Adrenal gland (tissue), 12 donors: ENCODE results near the gene FBXW5. TPM values are rescaled to one million over a fixed set of nuclear protein-coding genes. Genes with fewer than 3 reads are reported as not detected.
A peak's percentile ranks its signal among the peaks of the same experiment; 100 is the strongest.

Source experiments
- DNase-seq, 7 donors: peaks; one replicate each; pipeline ENCODE4 v3.0.0-alpha.2; 2019 to 2020
- H3K27ac ChIP-seq, 5 donors: fragments of 200-600 bp; sonication (generic) in 4 of 5; 1 replicate in 3 of 5; 2 replicates in 2 of 5; pipeline versions ENCODE4 v1.5.1 to v1.8.0; 2016 to 2020; ENCODE audit warnings: mild to moderate bottlenecking in 1 of 5
- H3K27me3 ChIP-seq: fragments of 200-600 bp; 2 replicates; pipeline ENCODE4 v1.8.0; 2021
- H3K36me3 ChIP-seq, 2 donors: fragments of 200-600 bp; replicated peaks in 1 of 2; 1 replicate in 1 of 2; 2 replicates in 1 of 2; pipeline versions ENCODE4 v1.5.1 to v1.8.0; 2018 to 2022
- H3K4me1 ChIP-seq, 2 donors: fragments of 200-600 bp; replicated peaks in 1 of 2; 1 replicate in 1 of 2; 2 replicates in 1 of 2; pipeline versions ENCODE4 v1.5.1 to v1.8.0; 2018 to 2021
- H3K4me3 ChIP-seq, 4 donors: fragments of 200-600 bp; sonication (generic) in 3 of 4; one replicate each; pipeline ENCODE4 v1.5.1; 2016 to 2018
- H3K9me3 ChIP-seq, 3 donors: fragments of 200-600 bp; sonication (generic) in 1 of 3; replicated peaks in 1 of 3; 1 replicate in 2 of 3; 2 replicates in 1 of 3; pipeline versions ENCODE4 v1.5.1 to v1.8.0; 2016 to 2021
- POLR2A ChIP-seq, 2 donors: fragments of 450-650 bp; IDR thresholded peaks; one replicate each; pipeline ENCODE4 v1.6.1; 2017; ENCODE audit warnings: antibody characterized with exemption in 2 of 2, mild to moderate bottlenecking in 2 of 2, moderate library complexity in 1 of 2
- WGBS, 4 donors: extraction: QIAGEN DNeasy Blood & Tissue Kit in 2 of 4; methylation state at CpG; one replicate each; pipeline versions ENCODE4 v1.1.5 to v1.1.7; 2013 to 2017; 5-methylcytosine and 5-hydroxymethylcytosine counted together
- intact Hi-C, 2 donors: fragments of 100-400 bp; cut with DNase I; formaldehyde crosslinking; loops; one replicate each; pipeline versions ENCODE4 v1.14.1 to v1.15.0; 2022 to 2023
- polyA plus RNA-seq, 3 donors: library from polyadenylated mRNA; stranded (reverse); fragments of 200-250 nt in 2 of 3; fragments of 350-450 nt in 1 of 3; fragmentation: Illumina TruSeq in 1 of 3; extraction: RNeasy Lipid Tissue Mini Kit (QIAGEN cat#74804) in 1 of 3; gene quantifications; one replicate each; pipeline ENCODE4 v1.2.3, GENCODE V29; 2013 to 2014
- total RNA-seq, 9 donors: library from RNA; depleted of rRNA in 4 of 9; stranded (reverse); fragments of >200 nt in 4 of 9; fragments of 120-200 nt in 1 of 9; fragmentation: NEBNext Ultra II Directional in 1 of 9; extraction: Animal tissue kit (Norgen Biotek cat#: 25700) in 1 of 9; gene quantifications; one replicate each; pipeline versions ENCODE4 v1.1.0 to v1.2.4, GENCODE V29; 2013 to 2023
- TF ChIP-seq, protein P1 (sequence below), 6 experiments: fragments of 450-650 bp in 4 of 6; fragments of 200-600 bp in 2 of 6; sonication (generic) in 1 of 6; IDR thresholded peaks; 1 replicate in 5 of 6; 2 replicates in 1 of 6; pipeline versions ENCODE4 v1.5.1 to v1.8.0; 2016 to 2021; ENCODE audit warnings: antibody characterized with exemption in 6 of 6, mild to moderate bottlenecking in 2 of 6, moderate library complexity in 1 of 6
- donor health status: healthy with polysubstance abuse.
- donor health status: Bipolar disorder and iron deficiency.
- donor health status: DM: yes; HTN: yes; CAD: no.
- donor health status: DM: no; HTN: no; CAD: no.
- donor health status: DM: no; HTN: no; CAD: no.
- donor health status: DM: yes; HTN: yes; CAD: no.

FBXW5 gene
- total and polyA plus RNA-seq, 12 donors = 19.2 to 257 (median 139) TPM

DNA sequence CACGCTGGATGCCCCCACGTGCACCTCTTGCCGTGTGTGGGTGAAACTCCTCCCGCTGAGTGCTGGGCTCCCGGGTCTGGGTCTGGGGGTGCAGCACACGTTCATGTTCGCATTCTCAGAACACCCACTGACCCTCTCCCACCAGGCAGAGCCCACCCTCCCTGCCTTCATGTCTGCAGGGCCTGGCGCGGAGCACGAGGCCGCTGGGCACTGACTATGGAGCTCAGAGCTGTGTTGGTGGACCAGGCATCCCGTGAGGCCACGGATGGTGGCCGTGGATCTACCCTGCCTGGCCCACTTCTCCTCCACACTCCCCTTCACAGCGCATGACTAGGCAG lies 16.4 kb upstream of the FBXW5 start:
- Histone ChIP-seq H3K27me3 (no peaks in the 10 kb centered on the region), H3K4me3 (no peak overlapping the region), H3K27ac (peak overlapping the region in 1 of 5 donors; percentile 65), H3K9me3 (no peaks in the 10 kb centered on the region), H3K36me3 (no peaks in the 10 kb centered on the region), H3K4me1 (peaks cover 0 to 2% of the 10 kb centered on the region in 2 donors)
- TF ChIP-seq, protein P1, sequence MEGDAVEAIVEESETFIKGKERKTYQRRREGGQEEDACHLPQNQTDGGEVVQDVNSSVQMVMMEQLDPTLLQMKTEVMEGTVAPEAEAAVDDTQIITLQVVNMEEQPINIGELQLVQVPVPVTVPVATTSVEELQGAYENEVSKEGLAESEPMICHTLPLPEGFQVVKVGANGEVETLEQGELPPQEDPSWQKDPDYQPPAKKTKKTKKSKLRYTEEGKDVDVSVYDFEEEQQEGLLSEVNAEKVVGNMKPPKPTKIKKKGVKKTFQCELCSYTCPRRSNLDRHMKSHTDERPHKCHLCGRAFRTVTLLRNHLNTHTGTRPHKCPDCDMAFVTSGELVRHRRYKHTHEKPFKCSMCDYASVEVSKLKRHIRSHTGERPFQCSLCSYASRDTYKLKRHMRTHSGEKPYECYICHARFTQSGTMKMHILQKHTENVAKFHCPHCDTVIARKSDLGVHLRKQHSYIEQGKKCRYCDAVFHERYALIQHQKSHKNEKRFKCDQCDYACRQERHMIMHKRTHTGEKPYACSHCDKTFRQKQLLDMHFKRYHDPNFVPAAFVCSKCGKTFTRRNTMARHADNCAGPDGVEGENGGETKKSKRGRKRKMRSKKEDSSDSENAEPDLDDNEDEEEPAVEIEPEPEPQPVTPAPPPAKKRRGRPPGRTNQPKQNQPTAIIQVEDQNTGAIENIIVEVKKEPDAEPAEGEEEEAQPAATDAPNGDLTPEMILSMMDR (IDR thresholded peaks at IDR 0.05) = no peak
- no peak for TF ChIP-seq POLR2A (IDR thresholded peaks at IDR 0.05)
- no peak for DNase-seq
- intact Hi-C loops = no loop called here
- WGBS, 4 donors = 80 to 87% (median 84%) methylated on average over 10 to 15 of the region's 15 CpGs

DNA sequence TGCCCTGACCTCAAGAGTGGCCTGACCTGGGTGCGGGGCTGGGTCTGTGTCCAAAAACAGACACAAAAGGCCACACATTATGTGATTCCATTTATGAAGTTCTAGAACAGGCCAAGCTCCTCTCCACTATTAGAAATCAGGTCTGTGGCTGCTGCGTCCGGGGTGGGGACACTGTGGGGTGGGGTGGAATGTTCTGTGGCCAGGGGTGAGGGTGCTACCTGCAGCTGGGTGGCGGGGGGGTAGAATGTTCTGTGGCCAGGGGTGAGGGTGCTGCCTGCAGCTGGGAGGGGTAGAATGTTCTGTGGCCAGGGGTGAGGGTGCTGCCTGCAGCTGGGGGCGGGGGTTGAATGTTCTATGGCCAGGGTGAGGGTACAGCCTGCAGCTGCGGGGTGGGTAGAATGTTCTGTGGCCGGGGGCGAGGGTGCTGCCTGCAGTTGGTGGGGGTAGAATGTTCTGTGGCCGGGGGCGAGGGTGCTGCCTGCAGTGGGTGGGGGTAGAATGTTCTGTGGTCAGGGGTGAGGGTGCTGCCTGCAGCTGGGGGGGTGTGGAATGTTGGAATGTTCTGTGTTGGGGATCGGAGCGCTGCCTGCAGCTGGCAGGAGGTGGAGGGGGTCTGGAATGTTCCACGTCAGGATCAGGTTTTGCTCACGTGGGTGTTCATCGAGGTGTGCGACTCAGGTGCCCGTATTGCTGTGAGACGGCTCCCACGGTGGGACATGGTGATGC lies 15.8 kb upstream of the FBXW5 start:
- Histone ChIP-seq H3K36me3 (no peaks in the 10 kb centered on the region), H3K27me3 (no peaks in the 10 kb centered on the region), H3K4me3 (no peak overlapping the region), H3K4me1 (no peaks in the 10 kb centered on the region), H3K27ac (peak overlapping the region in 1 of 5 donors; percentile 65), H3K9me3 (no peaks in the 10 kb centered on the region)
- TF ChIP-seq, protein P1 (IDR thresholded peaks at IDR 0.05) = no peak
- TF ChIP-seq POLR2A (IDR thresholded peaks at IDR 0.05) = no peak
- WGBS, 4 donors = 73 to 84% (median 80%) methylated on average over 12 to 19 of the region's 19 CpGs
- no peak for DNase-seq
- intact Hi-C loops = no loop called here

DNA sequence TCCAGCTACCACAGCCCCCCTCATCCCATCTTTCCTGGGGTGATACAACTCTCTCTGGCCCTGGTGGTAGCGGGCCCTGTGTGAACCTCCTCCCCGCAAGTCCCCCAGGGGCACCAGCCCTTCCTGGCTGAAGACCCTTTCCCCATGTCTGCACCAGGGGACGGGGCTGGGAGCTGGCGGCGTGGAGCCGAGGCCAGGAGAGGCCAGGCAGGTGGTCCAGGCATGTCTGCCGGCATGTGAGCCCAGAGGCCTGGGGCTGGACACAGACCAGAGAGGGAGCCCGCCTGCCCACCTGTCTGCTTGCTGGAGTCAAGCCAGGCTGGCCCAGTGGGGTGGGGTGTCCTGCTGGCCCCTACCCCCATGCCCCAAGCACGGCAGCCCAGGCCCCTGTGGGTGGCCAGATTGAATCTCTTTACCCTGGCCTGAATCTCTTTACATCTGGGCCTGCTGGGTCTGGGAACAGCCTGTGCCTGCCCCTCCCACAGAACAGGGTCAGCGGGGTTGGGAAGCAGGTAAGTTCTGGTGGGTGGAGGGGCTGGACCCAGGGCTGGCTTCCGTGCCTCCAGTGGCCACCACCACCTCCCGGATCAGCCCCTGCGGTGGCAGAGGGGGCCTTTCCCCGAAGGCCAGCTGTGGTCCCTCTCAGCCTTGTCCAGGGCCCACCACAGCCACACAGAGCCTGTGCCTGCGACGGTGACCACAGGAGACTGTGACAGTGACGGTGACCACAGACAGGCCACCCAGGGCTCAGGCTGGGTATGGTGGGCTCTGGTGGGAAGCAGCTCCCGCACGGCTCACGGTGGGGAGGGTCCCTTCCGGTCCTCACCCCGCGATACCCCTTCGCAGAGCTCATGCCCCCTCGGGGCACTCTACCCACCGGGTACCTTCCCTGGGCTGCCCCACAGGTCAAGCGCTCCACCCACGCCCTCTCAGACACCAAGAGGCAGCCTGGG lies 14.6 kb upstream of the FBXW5 start:
- H3K4me1 ChIP-seq = no peaks in the 10 kb centered on the region
- H3K9me3 ChIP-seq = no peaks in the 10 kb centered on the region
- DNase-seq = no peak
- WGBS, 4 donors = 82 to 95% (median 88%) methylated on average over 4 to 28 of the region's 28 CpGs
- intact Hi-C loops = loop anchor here in 1 of 2 donors (5.0 kb wide), 1 partner anchor 63 kb away; no protein-coding TSS in a partner anchor
- no peak overlapping the region for H3K4me3 ChIP-seq
- TF ChIP-seq POLR2A (IDR thresholded peaks at IDR 0.05) = no peak
- TF ChIP-seq, protein P1 (IDR thresholded peaks at IDR 0.05) = no peak
- peak overlapping the region in 1 of 5 donors; percentile 36 for H3K27ac ChIP-seq
- H3K27me3 ChIP-seq = no peaks in the 10 kb centered on the region
- H3K36me3 ChIP-seq = no peaks in the 10 kb centered on the region

DNA sequence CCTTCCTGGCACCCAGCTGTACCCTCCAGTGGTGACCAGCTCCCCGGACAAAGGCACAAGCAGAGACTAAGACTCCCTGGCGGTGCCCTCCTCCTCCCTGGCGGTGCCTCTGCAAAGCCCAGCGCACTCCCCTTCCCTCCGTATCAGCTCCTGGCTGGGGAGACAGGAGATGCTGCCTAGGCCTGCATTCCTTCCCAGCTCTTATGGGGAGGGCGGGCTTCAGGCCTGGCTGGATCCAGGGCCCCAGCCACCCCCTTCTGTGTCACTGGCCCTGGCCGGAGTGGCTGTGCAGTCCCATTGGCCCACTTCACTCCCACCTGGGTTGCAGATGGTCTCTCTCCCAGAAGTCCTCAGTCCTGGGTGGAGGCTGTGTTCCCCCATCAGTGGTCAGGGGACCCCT lies 13.9 kb upstream of the FBXW5 start:
- H3K27ac ChIP-seq = no peak overlapping the region
- no peaks in the 10 kb centered on the region for H3K9me3 ChIP-seq
- H3K36me3 ChIP-seq = no peaks in the 10 kb centered on the region
- no peak overlapping the region for H3K4me3 ChIP-seq
- H3K27me3 ChIP-seq = no peaks in the 10 kb centered on the region
- no peaks in the 10 kb centered on the region for H3K4me1 ChIP-seq
- 90 to 96% (median 93%) methylated on average over 5 to 7 of the region's 7 CpGs for WGBS, 4 donors
- intact Hi-C loops = loop anchor here in 1 of 2 donors (5.0 kb wide), 1 partner anchor 64 kb away; no protein-coding TSS in a partner anchor
- DNase-seq = no peak
- TF ChIP-seq, protein P1 (IDR thresholded peaks at IDR 0.05) = no peak
- no peak for TF ChIP-seq POLR2A (IDR thresholded peaks at IDR 0.05)
